Neuronal stem cell (in vitro differentiated cells): ENCODE measurements around the gene STIMATE.

Source experiments
- DNase-seq: peaks from one replicate; pipeline ENCODE4 v3.0.0-alpha.2; 2013; ENCODE audit warnings: low spot score
- H2AFZ ChIP-seq: one replicate; pipeline ENCODE4 v1.6.1; 2013; ENCODE audit warnings: mild to moderate bottlenecking, low read length, inconsistent platforms
- H2AK5ac ChIP-seq: 2 replicates; pipeline ENCODE4 v1.6.1; 2013; ENCODE audit warnings: low read depth, mild to moderate bottlenecking, inconsistent platforms, low read length, moderate library complexity, mixed read lengths
- H2BK120ac ChIP-seq: 2 replicates; pipeline ENCODE4 v1.6.1; 2013; ENCODE audit warnings: low read depth, mild to moderate bottlenecking, inconsistent platforms, low read length, moderate library complexity, mixed read lengths
- H2BK12ac ChIP-seq: one replicate; pipeline ENCODE4 v1.6.1; 2013; ENCODE audit warnings: low read length, inconsistent platforms
- H2BK15ac ChIP-seq: 2 replicates; pipeline ENCODE4 v1.6.1; 2013; ENCODE audit warnings: mild to moderate bottlenecking, low read length, inconsistent platforms, mixed read lengths
- H2BK5ac ChIP-seq: one replicate; pipeline ENCODE4 v1.6.1; 2013; ENCODE audit warnings: inconsistent platforms, mild to moderate bottlenecking, low read length, moderate library complexity
- H3K14ac ChIP-seq: one replicate; pipeline ENCODE4 v1.6.1; 2013; ENCODE audit warnings: low read length, inconsistent platforms
- H3K18ac ChIP-seq: 2 replicates; pipeline ENCODE4 v1.6.1; 2013; ENCODE audit warnings: low read length, inconsistent platforms
- H3K23ac ChIP-seq: 2 replicates; pipeline ENCODE4 v1.6.1; 2013; ENCODE audit warnings: low read depth, mild to moderate bottlenecking, mixed read lengths, low read length, inconsistent platforms; ENCODE audit not compliant: poor library complexity
- H3K27ac ChIP-seq: replicated peaks from 3 replicates; pipeline ENCODE4 v1.5.1; 2013; ENCODE audit warnings: low read length, inconsistent platforms
- H3K27me3 ChIP-seq, 3 experiments: 2 replicates each; pipeline ENCODE4 v1.6.1; 2013; ENCODE audit warnings: low read length in 3 of 3, mild to moderate bottlenecking in 2 of 3, inconsistent platforms in 1 of 3, low read depth in 1 of 3, mixed read lengths in 1 of 3, moderate library complexity in 1 of 3; ENCODE audit not compliant: control insufficient read depth in 3 of 3, insufficient read depth in 3 of 3
- H3K36me3 ChIP-seq, 2 donors: replicated peaks in 1 of 2; 2 replicates each; pipeline ENCODE4 v1.6.1; 2013; ENCODE audit warnings: low read length in 2 of 2; ENCODE audit not compliant: control insufficient read depth in 2 of 2, insufficient read depth in 2 of 2
- H3K4ac ChIP-seq: 2 replicates; pipeline ENCODE4 v1.6.1; 2013; ENCODE audit warnings: inconsistent platforms, mild to moderate bottlenecking, low read length, moderate library complexity
- H3K4me1 ChIP-seq, 2 donors: 1 replicate in 1 of 2; 2 replicates in 1 of 2; pipeline ENCODE4 v1.6.1; 2013; ENCODE audit warnings: low read length in 2 of 2, low read depth in 1 of 2; ENCODE audit not compliant: control insufficient read depth in 2 of 2, insufficient read depth in 1 of 2
- H3K4me2 ChIP-seq: one replicate; pipeline ENCODE4 v1.6.1; 2013; ENCODE audit warnings: mild to moderate bottlenecking, low read length, inconsistent platforms; ENCODE audit not compliant: insufficient read depth, poor library complexity, severe bottlenecking
- H3K4me3 ChIP-seq, 2 donors: 2 replicates each; pipeline ENCODE4 v1.5.1; 2013; ENCODE audit warnings: low read length in 2 of 2, mild to moderate bottlenecking in 2 of 2, inconsistent platforms in 1 of 2, moderate library complexity in 1 of 2
- H3K79me1 ChIP-seq: one replicate; pipeline ENCODE4 v1.6.1; 2013; ENCODE audit warnings: low read depth, mild to moderate bottlenecking, inconsistent platforms, low read length, moderate library complexity
- H3K9ac ChIP-seq: one replicate; pipeline ENCODE4 v1.6.1; 2013; ENCODE audit warnings: mild to moderate bottlenecking, low read depth, low read length, inconsistent platforms; ENCODE audit not compliant: poor library complexity
- H3K9me3 ChIP-seq, 2 donors: replicated peaks in 1 of 2; 2 replicates each; pipeline versions ENCODE3 to v1.6.1; 2013; ENCODE audit warnings: low read length in 2 of 2, mild to moderate bottlenecking in 2 of 2, inconsistent platforms in 1 of 2, low read depth in 1 of 2, mixed read lengths in 1 of 2, moderate library complexity in 1 of 2; ENCODE audit not compliant: control insufficient read depth in 2 of 2, insufficient read depth in 1 of 2
- H4K8ac ChIP-seq: one replicate; pipeline ENCODE4 v1.6.1; 2013; ENCODE audit warnings: low read depth, mild to moderate bottlenecking, inconsistent platforms, low read length, moderate library complexity
- H4K91ac ChIP-seq: one replicate; pipeline ENCODE4 v1.6.1; 2013; ENCODE audit warnings: low read length, low read depth, mild to moderate bottlenecking, inconsistent platforms; ENCODE audit not compliant: poor library complexity
- WGBS, 2 donors: extraction: QIAGEN DNeasy Blood & Tissue Kit; methylation state at CpG; one replicate each; pipeline ENCODE4 v1.1.7; 2013; ENCODE audit warnings: missing lambda C conversion rate in 2 of 2, mixed read lengths in 1 of 2; ENCODE audit not compliant: insufficient read length in 2 of 2, insufficient replicate concordance in 1 of 2; ENCODE audit errors: extremely low coverage in 2 of 2; 5-methylcytosine and 5-hydroxymethylcytosine counted together

Gene STIMATE

GRCh38 chr3:52820736-52821135, 76.6 kb downstream of the STIMATE start:
- Histone ChIP-seq H2AK5ac (peak overlapping the region; percentile 53), H2BK15ac (no peak overlapping the region), H3K4me2 (no peak overlapping the region), H3K27ac (no peak overlapping the region), H2BK12ac (no peak overlapping the region), H4K91ac (no peak overlapping the region), H2BK120ac (no peak overlapping the region), H3K4me1 (peaks cover 4 to 10% of the 10 kb centered on the region in 2 donors), H3K9me3 (no peaks in the 10 kb centered on the region), H3K27me3 (no peaks in the 10 kb centered on the region), H3K36me3 (no peaks in the 10 kb centered on the region), H3K79me1 (no peaks in the 10 kb centered on the region), H2BK5ac (no peak overlapping the region), H2AFZ (no peak overlapping the region), H3K23ac (no peak overlapping the region), H3K9ac (no peak overlapping the region), H3K14ac (no peak overlapping the region), H3K18ac (no peak overlapping the region), H3K4ac (no peak overlapping the region), H4K8ac (no peak overlapping the region), H3K4me3 (no peak overlapping the region)
- DNase-seq: peak; percentile 24
- WGBS, 2 donors: no CpG with 5 or more reads among the region's 11 CpGs

- H3K9ac ChIP-seq: no peak overlapping the region
- H2AK5ac ChIP-seq: no peak overlapping the region
- no peaks in the 10 kb centered on the region for H3K9me3 ChIP-seq
- no peak overlapping the region for H2AFZ ChIP-seq
- no peak overlapping the region for H2BK12ac ChIP-seq
- no peak overlapping the region for H4K91ac ChIP-seq
- no peak overlapping the region for H3K18ac ChIP-seq
- no peak overlapping the region for H2BK5ac ChIP-seq
- no peak overlapping the region for H4K8ac ChIP-seq
- no peak overlapping the region for H2BK15ac ChIP-seq
- H3K27ac ChIP-seq: no peak overlapping the region
- H3K4me1 ChIP-seq: peaks cover 4 to 10% of the 10 kb centered on the region in 2 donors
- H3K14ac ChIP-seq: no peak overlapping the region
- no peak overlapping the region for H3K4ac ChIP-seq
- H3K4me2 ChIP-seq: no peak overlapping the region
- H2BK120ac ChIP-seq: no peak overlapping the region
- no peak for DNase-seq
- H3K79me1 ChIP-seq: no peaks in the 10 kb centered on the region
- H3K23ac ChIP-seq: no peak overlapping the region
- no CpG with 5 or more reads among the region's 2 CpGs for WGBS, 2 donors
- H3K27me3 ChIP-seq: no peaks in the 10 kb centered on the region
- H3K36me3 ChIP-seq: no peaks in the 10 kb centered on the region
- H3K4me3 ChIP-seq: no peak overlapping the region
These were observed 77.4 kb downstream of the STIMATE start for GRCh38 chr3:52819936-52820335.

DNA sequence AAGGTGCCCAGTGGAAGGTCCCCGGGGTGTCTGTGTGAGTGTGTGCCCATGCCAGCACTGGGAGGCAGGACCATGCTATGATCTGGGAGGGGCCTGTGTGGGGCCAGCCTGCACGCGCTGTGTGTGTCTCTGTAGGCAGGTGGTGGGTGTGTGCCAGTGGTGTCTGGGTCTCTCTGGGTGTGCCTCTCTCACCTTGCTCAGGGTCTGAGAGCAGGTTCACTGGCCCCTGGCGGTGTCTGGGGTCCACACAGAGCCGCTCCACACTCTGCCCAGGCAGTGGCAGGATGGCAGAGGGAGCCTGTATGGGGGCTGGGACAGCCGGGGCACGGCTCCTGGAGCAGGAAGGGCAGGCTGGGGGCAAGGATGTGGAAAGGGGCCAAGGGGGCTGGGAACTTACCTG, 79.5 kb downstream of the STIMATE start:
- Histone ChIP-seq H3K27me3 (no peaks in the 10 kb centered on the region), H2AK5ac (no peak overlapping the region), H2BK12ac (peak overlapping the region; percentile 46), H3K27ac (no peak overlapping the region), H3K4me1 (peaks cover 4 to 10% of the 10 kb centered on the region in 2 donors), H4K8ac (no peak overlapping the region), H4K91ac (no peak overlapping the region), H2AFZ (no peak overlapping the region), H3K4ac (no peak overlapping the region), H3K4me3 (no peak overlapping the region), H2BK5ac (peak overlapping the region; percentile 32), H3K9me3 (no peaks in the 10 kb centered on the region), H2BK15ac (peak overlapping the region; percentile 51), H3K18ac (peak overlapping the region; percentile 59), H3K14ac (peak overlapping the region; percentile 6), H3K36me3 (no peaks in the 10 kb centered on the region), H3K9ac (peak overlapping the region; percentile 30), H3K23ac (peak overlapping the region; percentile 91), H3K4me2 (no peak overlapping the region), H3K79me1 (no peaks in the 10 kb centered on the region), H2BK120ac (no peak overlapping the region)
- no peak for DNase-seq
- no CpG with 5 or more reads among the region's 7 CpGs for WGBS, 2 donors

DNA sequence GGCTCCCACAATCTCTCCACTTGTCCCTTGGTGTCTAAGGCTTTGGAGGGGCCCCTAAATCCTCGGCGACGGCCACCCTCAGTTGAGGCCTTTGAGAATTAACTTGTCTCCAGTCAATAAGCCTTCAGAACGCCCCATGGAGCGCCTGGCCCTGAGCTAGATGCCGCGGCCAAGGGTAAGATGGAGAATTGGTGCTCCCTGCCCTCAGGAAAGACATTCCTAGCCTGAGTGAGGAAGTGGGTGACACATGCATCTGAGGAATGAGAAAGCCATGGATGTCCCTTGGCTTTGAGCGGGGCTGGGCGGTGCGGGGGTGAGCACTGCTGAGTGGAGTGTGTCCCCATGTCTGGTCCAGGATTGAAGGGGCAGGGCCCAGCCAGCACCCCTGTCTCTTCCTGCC, 80.1 kb downstream of the STIMATE start:
- Histone ChIP-seq H3K27ac (no peak overlapping the region), H2AK5ac (peak overlapping the region; percentile 24), H4K91ac (no peak overlapping the region), H3K36me3 (no peaks in the 10 kb centered on the region), H2BK15ac (peak overlapping the region; percentile 31), H3K4me1 (peaks cover 4 to 10% of the 10 kb centered on the region in 2 donors), H3K14ac (peak overlapping the region; percentile 6), H3K4me3 (no peak overlapping the region), H2BK5ac (no peak overlapping the region), H3K4me2 (no peak overlapping the region), H3K23ac (no peak overlapping the region), H2BK120ac (no peak overlapping the region), H2BK12ac (peak overlapping the region; percentile 46), H2AFZ (no peak overlapping the region), H3K9ac (no peak overlapping the region), H3K79me1 (no peaks in the 10 kb centered on the region), H3K9me3 (no peaks in the 10 kb centered on the region), H3K27me3 (no peaks in the 10 kb centered on the region), H3K4ac (no peak overlapping the region), H4K8ac (no peak overlapping the region), H3K18ac (no peak overlapping the region)
- WGBS, 2 donors: no CpG with 5 or more reads among the region's 10 CpGs
- no peak for DNase-seq
